Parathyroid adenoma (tissue), 2 donors: Measurements from ENCODE around the gene STK36.

Experiments
- H2AFZ ChIP-seq: fragments of 300-600 bp; sonication (generic); one replicate; pipeline ENCODE4 v1.7.0; 2017; ENCODE audit warnings: antibody characterized with exemption, mild to moderate bottlenecking
- H3K27ac ChIP-seq: fragments of 300-600 bp; sonication (generic); one replicate; pipeline ENCODE4 v1.7.0; 2017
- H3K27me3 ChIP-seq: fragments of 300-600 bp; sonication (generic); one replicate; pipeline ENCODE4 v1.7.0; 2017; ENCODE audit warnings: low read length; ENCODE audit not compliant: control insufficient read depth, insufficient read depth
- H3K36me3 ChIP-seq: fragments of 300-600 bp; sonication (generic); one replicate; pipeline ENCODE4 v1.7.0; 2017; ENCODE audit warnings: low read length; ENCODE audit not compliant: control insufficient read depth, insufficient read depth
- H3K4me1 ChIP-seq: fragments of 300-600 bp; sonication (generic); one replicate; pipeline ENCODE4 v1.7.0; 2017; ENCODE audit warnings: control low read depth
- H3K4me2 ChIP-seq: fragments of 300-600 bp; sonication (generic); one replicate; pipeline ENCODE4 v1.7.0; 2017; ENCODE audit warnings: low read length
- H3K4me3 ChIP-seq: fragments of 300-600 bp; sonication (generic); one replicate; pipeline ENCODE4 v1.7.0; 2017; ENCODE audit warnings: low read depth, low read length
- H3K79me2 ChIP-seq: fragments of 300-600 bp; sonication (generic); one replicate; pipeline ENCODE4 v1.7.0; 2017; ENCODE audit warnings: control low read depth
- H3K9ac ChIP-seq: fragments of 300-600 bp; sonication (generic); one replicate; pipeline ENCODE4 v1.7.0; 2017; ENCODE audit warnings: mild to moderate bottlenecking
- H3K9me3 ChIP-seq: fragments of 300-600 bp; sonication (generic); one replicate; pipeline ENCODE4 v1.7.0; 2017; ENCODE audit warnings: low read length; ENCODE audit not compliant: control insufficient read depth
- TF ChIP-seq, protein P1 (sequence below): fragments of 300-600 bp; sonication (generic); IDR thresholded peaks from one replicate; pipeline ENCODE4 v1.7.0; 2017; ENCODE audit warnings: antibody characterized with exemption, mild to moderate bottlenecking
- donor health status: primary hyperparathyroidism.

The STK36 gene

DNA sequence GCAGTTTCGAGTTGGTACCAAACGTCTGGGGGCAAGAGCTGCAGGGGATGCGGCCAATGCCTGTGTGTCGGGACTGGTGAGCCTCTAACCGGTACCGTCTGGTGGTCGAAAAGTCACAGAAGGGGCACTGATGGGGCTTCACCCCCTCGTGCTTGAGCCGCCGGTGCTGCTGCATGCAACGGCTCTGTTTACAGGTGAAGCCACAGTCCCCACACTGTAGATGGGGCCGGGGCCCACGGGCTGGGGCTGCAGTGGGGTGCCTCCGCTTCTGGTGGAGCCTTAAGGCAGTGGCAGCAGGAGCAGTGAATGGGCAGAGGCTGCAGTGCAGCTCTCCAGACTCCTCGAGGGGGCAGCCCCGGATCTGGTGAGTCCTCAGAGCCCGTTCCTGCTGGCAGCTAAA, 29.1 kb upstream of the STK36 start:
- H3K9me3 ChIP-seq, result no peaks in the 10 kb centered on the region
- no peak overlapping the region for H3K9ac ChIP-seq
- H3K79me2 ChIP-seq, result peaks cover 4% of the 10 kb centered on the region
- no peak overlapping the region for H3K4me2 ChIP-seq
- H3K27me3 ChIP-seq, result no peaks in the 10 kb centered on the region
- TF ChIP-seq, protein P1, sequence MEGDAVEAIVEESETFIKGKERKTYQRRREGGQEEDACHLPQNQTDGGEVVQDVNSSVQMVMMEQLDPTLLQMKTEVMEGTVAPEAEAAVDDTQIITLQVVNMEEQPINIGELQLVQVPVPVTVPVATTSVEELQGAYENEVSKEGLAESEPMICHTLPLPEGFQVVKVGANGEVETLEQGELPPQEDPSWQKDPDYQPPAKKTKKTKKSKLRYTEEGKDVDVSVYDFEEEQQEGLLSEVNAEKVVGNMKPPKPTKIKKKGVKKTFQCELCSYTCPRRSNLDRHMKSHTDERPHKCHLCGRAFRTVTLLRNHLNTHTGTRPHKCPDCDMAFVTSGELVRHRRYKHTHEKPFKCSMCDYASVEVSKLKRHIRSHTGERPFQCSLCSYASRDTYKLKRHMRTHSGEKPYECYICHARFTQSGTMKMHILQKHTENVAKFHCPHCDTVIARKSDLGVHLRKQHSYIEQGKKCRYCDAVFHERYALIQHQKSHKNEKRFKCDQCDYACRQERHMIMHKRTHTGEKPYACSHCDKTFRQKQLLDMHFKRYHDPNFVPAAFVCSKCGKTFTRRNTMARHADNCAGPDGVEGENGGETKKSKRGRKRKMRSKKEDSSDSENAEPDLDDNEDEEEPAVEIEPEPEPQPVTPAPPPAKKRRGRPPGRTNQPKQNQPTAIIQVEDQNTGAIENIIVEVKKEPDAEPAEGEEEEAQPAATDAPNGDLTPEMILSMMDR, result no peak
- H3K36me3 ChIP-seq, result no peaks in the 10 kb centered on the region
- H2AFZ ChIP-seq, result no peak overlapping the region
- no peak overlapping the region for H3K4me3 ChIP-seq
- no peak overlapping the region for H3K27ac ChIP-seq
- H3K4me1 ChIP-seq, result no peaks in the 10 kb centered on the region

DNA sequence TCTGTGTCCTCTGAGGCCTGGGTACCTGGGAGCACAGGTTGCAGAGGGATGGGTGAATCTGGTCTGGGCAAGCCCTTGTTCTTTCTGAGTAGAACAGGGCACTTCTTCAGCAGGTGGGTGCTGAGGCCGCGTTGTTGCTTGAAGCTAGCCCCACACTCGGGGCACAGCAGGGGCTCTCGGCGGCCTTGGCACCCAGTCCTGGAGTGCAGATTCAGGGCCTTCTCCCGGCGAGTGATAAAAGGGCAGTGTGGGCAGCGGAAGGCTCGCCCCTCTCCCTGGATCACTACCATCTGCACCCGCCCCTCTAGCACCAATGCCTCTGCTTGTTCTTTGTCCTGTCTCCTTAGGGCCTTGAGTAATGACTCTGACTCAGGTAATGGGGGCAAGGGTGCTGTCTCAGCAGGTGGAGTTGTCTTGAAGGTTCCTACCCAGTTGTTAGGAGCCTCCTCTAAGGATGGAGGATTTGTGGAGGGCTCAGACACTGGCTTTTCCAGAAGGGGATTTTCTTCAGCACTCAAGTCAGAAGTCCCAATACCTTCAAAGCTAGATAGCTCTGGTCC, 28.1 kb upstream of the STK36 start:
- TF ChIP-seq, protein P1, result no peak
- no peak overlapping the region for H3K4me2 ChIP-seq
- no peak overlapping the region for H3K9ac ChIP-seq
- no peaks in the 10 kb centered on the region for H3K36me3 ChIP-seq
- H2AFZ ChIP-seq, result no peak overlapping the region
- H3K79me2 ChIP-seq, result peaks cover 4% of the 10 kb centered on the region
- no peak overlapping the region for H3K4me3 ChIP-seq
- no peak overlapping the region for H3K27ac ChIP-seq
- H3K27me3 ChIP-seq, result no peaks in the 10 kb centered on the region
- no peaks in the 10 kb centered on the region for H3K4me1 ChIP-seq
- no peaks in the 10 kb centered on the region for H3K9me3 ChIP-seq

DNA sequence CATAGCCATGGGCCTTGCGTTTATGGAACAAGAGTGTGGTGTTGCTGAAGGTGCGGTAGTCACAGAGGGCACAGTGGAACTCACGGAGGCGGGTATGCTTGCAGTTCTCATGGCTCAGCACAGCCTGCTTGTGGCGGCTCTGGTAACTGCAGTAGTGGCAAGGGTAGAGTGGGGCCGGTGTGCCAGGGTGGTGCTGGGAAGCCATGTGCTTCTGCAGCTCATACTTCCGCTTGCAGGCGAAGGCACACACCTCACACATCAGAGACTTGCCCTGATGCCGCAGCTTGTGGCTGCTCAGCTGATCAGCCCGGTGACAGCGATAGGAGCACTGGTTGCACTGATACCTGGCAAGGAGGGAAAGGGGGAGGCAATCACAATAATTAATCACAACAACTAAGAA, 27.2 kb upstream of the STK36 start:
- no peaks in the 10 kb centered on the region for H3K36me3 ChIP-seq
- H3K9ac ChIP-seq, result no peak overlapping the region
- no peaks in the 10 kb centered on the region for H3K4me1 ChIP-seq
- no peaks in the 10 kb centered on the region for H3K79me2 ChIP-seq
- H2AFZ ChIP-seq, result no peak overlapping the region
- H3K27ac ChIP-seq, result no peak overlapping the region
- H3K9me3 ChIP-seq, result no peaks in the 10 kb centered on the region
- TF ChIP-seq, protein P1, result no peak
- H3K4me2 ChIP-seq, result no peak overlapping the region
- H3K4me3 ChIP-seq, result no peak overlapping the region
- H3K27me3 ChIP-seq, result no peaks in the 10 kb centered on the region

DNA sequence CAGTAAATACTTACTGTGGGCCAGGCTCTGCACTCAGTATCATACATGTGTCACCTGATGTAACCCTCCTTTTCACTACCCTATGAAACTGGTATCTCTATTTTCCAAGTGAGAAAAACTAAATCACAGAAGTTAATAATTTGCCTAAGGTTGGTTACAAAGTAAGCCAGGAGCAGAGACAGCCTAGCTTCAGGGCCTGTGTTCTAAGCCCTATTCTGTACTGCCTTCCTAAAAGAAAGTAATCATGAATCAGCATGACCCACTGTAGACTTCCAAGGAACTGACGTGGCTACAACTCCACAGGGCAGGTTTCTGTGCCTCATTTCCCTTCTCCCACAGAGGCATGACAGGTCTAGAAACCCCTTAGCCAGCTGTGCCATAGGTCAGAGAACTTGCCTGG, 26.8 kb upstream of the STK36 start:
- H3K27me3 ChIP-seq, result no peaks in the 10 kb centered on the region
- H2AFZ ChIP-seq, result no peak overlapping the region
- TF ChIP-seq, protein P1, result no peak
- no peaks in the 10 kb centered on the region for H3K79me2 ChIP-seq
- no peak overlapping the region for H3K27ac ChIP-seq
- H3K4me1 ChIP-seq, result no peaks in the 10 kb centered on the region
- H3K36me3 ChIP-seq, result no peaks in the 10 kb centered on the region
- no peak overlapping the region for H3K9ac ChIP-seq
- H3K9me3 ChIP-seq, result no peaks in the 10 kb centered on the region
- H3K4me3 ChIP-seq, result no peak overlapping the region
- no peak overlapping the region for H3K4me2 ChIP-seq

DNA sequence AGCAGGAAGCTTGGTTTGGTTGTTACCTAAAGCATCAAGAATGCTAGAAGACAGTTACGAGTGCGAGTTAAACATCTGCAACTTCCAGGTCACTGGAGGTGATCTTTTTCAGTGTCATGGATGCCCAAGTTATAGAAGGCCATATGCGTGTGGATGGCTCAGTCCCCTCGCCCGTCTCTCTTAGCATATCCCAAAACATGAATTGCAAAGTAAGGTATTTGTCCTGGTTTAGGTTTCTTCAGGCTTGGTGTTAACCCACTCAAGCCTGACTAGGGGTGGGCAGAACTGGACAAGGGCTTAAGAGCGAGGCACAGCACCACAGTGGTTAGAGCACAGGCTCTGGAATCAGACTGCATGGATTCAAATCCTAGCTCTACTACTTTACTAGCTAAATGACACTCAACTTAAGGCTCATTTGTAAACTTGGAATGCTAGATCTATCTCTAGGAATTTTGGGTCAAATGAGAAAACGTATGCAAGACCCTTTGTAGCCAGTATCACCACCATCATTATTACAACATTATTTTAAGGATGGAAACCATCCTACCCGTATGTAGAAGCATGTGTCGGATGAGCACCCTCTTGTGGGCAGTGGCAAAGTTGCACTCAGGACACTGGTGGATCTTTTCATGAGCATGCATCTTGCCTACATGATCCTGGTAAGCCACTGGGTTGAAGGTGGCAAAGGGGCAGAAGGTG, 23.6 kb upstream of the STK36 start:
- TF ChIP-seq, protein P1, result peak; percentile 80
- Histone ChIP-seq H3K9ac (no peak overlapping the region), H3K36me3 (no peaks in the 10 kb centered on the region), H3K27me3 (no peaks in the 10 kb centered on the region), H2AFZ (no peak overlapping the region), H3K4me3 (no peak overlapping the region), H3K4me2 (no peak overlapping the region), H3K4me1 (no peaks in the 10 kb centered on the region), H3K79me2 (no peaks in the 10 kb centered on the region), H3K9me3 (no peaks in the 10 kb centered on the region), H3K27ac (no peak overlapping the region)
